ENCODE data around the gene EEFSEC. TPM values are rescaled to one million over a fixed set of nuclear protein-coding genes. Genes with fewer than 3 reads are reported as not detected.
A peak's percentile ranks its signal among the peaks of the same experiment; 100 is the strongest.

The EEFSEC gene
- total and polyA plus RNA-seq, 2 of the 4 experiments (the other 2 are of a cell fraction), result 4.5 to 9.3 TPM

- in situ Hi-C loops (cut with MboI; ENCODE audit: low sequenced_read_pairs), result no loop called here
- WGBS, 2 experiments (ENCODE audit: extremely low coverage in 2 of 2, insufficient read length in 1 of 2), result no CpG with 5 or more reads among the region's 5 CpGs
- DNase-seq, result no peak
- H3K9me1 ChIP-seq (ENCODE audit: insufficient read depth, low read length), result peaks cover 8% of the 10 kb centered on the region; the same call in 1 of the 2 replicates
- dilution Hi-C loops (cut with HindIII; ENCODE audit: low sequenced_read_pairs, unreplicated experiment), result no loop called here
- no peak overlapping the region for H2BK5ac ChIP-seq (ENCODE audit: low read depth, low read length, poor library complexity, severe bottlenecking)
- H2AFZ ChIP-seq (replicated peaks; ENCODE audit: low read length, poor library complexity), result no peak overlapping the region
- peak; percentile 27; the same call in 1 of the 2 replicates for ATAC-seq (ENCODE audit: low read depth)
- no peaks in the 10 kb centered on the region; the same call in 1 of the 2 replicates for H3K4me1 ChIP-seq (ENCODE audit: control insufficient read depth, insufficient read depth, low read length)
- H4K91ac ChIP-seq (ENCODE audit: insufficient read depth, low read depth, low read length), result no peak overlapping the region
- no TSS peak for BruUV-seq (replicated peaks)
- no peaks in the 10 kb centered on the region for H4K20me1 ChIP-seq (ENCODE audit: insufficient read depth, low read length)
- H2BK20ac ChIP-seq (ENCODE audit: low read depth, low read length), result no peak overlapping the region
- ChIA-PET POLR2A (ENCODE audit: unreplicated experiment) (no interaction called here), CTCF (no interaction called here)
- H4K8ac ChIP-seq (ENCODE audit: low read depth in 2 of 2, low read length in 2 of 2), result no peak overlapping the region
- intact Hi-C loops (cut with micrococcal nuclease), result no loop called here
- peaks cover 5% of the 10 kb centered on the region for H3K27me3 ChIP-seq (ENCODE audit: control insufficient read depth, insufficient read depth, low read length)
- H2AK5ac ChIP-seq (ENCODE audit: low read depth, low read length), result no peak overlapping the region
- H3K79me1 ChIP-seq (ENCODE audit: low read depth in 1 of 2, low read length in 2 of 2), result no peaks in the 10 kb centered on the region
- H3K4me2 ChIP-seq (ENCODE audit: low read depth, low read length), result no peak overlapping the region
- H3K9me3 ChIP-seq (ENCODE audit: control insufficient read depth, insufficient read depth, low read length), result no peaks in the 10 kb centered on the region
- H3K18ac ChIP-seq (ENCODE audit: low read depth, low read length), result no peak overlapping the region
- no peak overlapping the region for H3K9ac ChIP-seq (ENCODE audit: low read depth, low read length)
- H2BK120ac ChIP-seq (ENCODE audit: low read depth, low read length), result no peak overlapping the region
- no peak overlapping the region for H3K14ac ChIP-seq (replicated peaks; ENCODE audit: low read depth, low read length)
- H3K27ac ChIP-seq (ENCODE audit: insufficient read depth, low read length), result no peak overlapping the region
- H2BK15ac ChIP-seq (ENCODE audit: low read depth, low read length), result no peak overlapping the region
- H2AK9ac ChIP-seq (replicated peaks; ENCODE audit: low read depth, low read length, poor library complexity), result no peak overlapping the region
- no peak overlapping the region for H3K56ac ChIP-seq (ENCODE audit: extremely low read depth, insufficient read depth, low read length)
- no peaks in the 10 kb centered on the region for H3K36me3 ChIP-seq (ENCODE audit: control insufficient read depth, insufficient read depth, low read length)
- no peak overlapping the region for H4K5ac ChIP-seq (ENCODE audit: low read depth, low read length)
- no peak overlapping the region for H3K23ac ChIP-seq (ENCODE audit: low read depth, low read length)
- no peak overlapping the region for H3K4ac ChIP-seq (ENCODE audit: low read depth, low read length)
- H3K4me3 ChIP-seq (ENCODE audit: insufficient read depth, low read depth, low read length), result no peak overlapping the region
- TF ChIP-seq BHLHE40 (IDR thresholded peaks at IDR 0.05; ENCODE audit: low read depth, low read length), result no peak
- no peak for TF ChIP-seq CHD1 (IDR thresholded peaks at IDR 0.05; ENCODE audit: low read depth, low read length)
- TF ChIP-seq POLR2A (IDR thresholded peaks at IDR 0.05; ENCODE audit: low read depth, low read length), result no peak
- TF ChIP-seq CEBPB (IDR thresholded peaks at IDR 0.05; ENCODE audit: low read depth, low read length), result no peak
Measured at GRCh38 chr3:128144512-128145187, 8.6 kb upstream of the EEFSEC start.
